Immature natural killer cell (primary cell): ENCODE measurements around the gene TAF15. TPM values are rescaled to one million over a fixed set of nuclear protein-coding genes. Genes with fewer than 3 reads are reported as not detected.

Source experiments
- DNase-seq, 3 donors: peaks; one replicate each; pipeline ENCODE4 v3.0.0; 2022; ENCODE audit warnings: mixed read lengths in 1 of 3
- H3K27ac Mint-ChIP-seq, 6 donors: one replicate each; pipeline ENCODE4 v1.8.0; 2020; ENCODE audit warnings: mixed read lengths in 6 of 6, mild to moderate bottlenecking in 5 of 6, inconsistent platforms in 4 of 6, moderate library complexity in 3 of 6
- H3K27me3 Mint-ChIP-seq, 3 donors: one replicate each; pipeline ENCODE4 v1.8.0; 2020 to 2021; ENCODE audit warnings: low read depth in 3 of 3, mild to moderate bottlenecking in 3 of 3, mixed read lengths in 3 of 3, moderate library complexity in 3 of 3, inconsistent platforms in 1 of 3
- H3K36me3 Mint-ChIP-seq, 3 donors: one replicate each; pipeline ENCODE4 v1.8.0; 2020; ENCODE audit warnings: mixed read lengths in 3 of 3, inconsistent platforms in 2 of 3, mild to moderate bottlenecking in 2 of 3
- H3K4me1 Mint-ChIP-seq, 2 donors: one replicate each; pipeline ENCODE4 v1.8.0; 2020; ENCODE audit warnings: inconsistent platforms in 2 of 2, mild to moderate bottlenecking in 2 of 2, mixed read lengths in 2 of 2, moderate library complexity in 1 of 2
- H3K4me3 Mint-ChIP-seq, 5 donors: one replicate each; pipeline ENCODE4 v1.8.0; 2020; ENCODE audit warnings: mild to moderate bottlenecking in 5 of 5, mixed read lengths in 5 of 5, inconsistent platforms in 3 of 5, moderate library complexity in 3 of 5
- H3K9me3 Mint-ChIP-seq, 6 donors: one replicate each; pipeline ENCODE4 v1.8.0; 2020; ENCODE audit warnings: mild to moderate bottlenecking in 6 of 6, mixed read lengths in 6 of 6, inconsistent platforms in 4 of 6, moderate library complexity in 3 of 6
- polyA plus RNA-seq, 3 donors: library from polyadenylated mRNA; unstranded; fragments of 300-500 nt; fragmentation: Illumina TruSeq; gene quantifications; one replicate each; pipeline ENCODE4 v1.2.3, GENCODE V29; 2021

The TAF15 gene
- polyA plus RNA-seq, 3 donors from 2014 or later = 9.4 to 35.5 (median 10.3) TPM

DNA sequence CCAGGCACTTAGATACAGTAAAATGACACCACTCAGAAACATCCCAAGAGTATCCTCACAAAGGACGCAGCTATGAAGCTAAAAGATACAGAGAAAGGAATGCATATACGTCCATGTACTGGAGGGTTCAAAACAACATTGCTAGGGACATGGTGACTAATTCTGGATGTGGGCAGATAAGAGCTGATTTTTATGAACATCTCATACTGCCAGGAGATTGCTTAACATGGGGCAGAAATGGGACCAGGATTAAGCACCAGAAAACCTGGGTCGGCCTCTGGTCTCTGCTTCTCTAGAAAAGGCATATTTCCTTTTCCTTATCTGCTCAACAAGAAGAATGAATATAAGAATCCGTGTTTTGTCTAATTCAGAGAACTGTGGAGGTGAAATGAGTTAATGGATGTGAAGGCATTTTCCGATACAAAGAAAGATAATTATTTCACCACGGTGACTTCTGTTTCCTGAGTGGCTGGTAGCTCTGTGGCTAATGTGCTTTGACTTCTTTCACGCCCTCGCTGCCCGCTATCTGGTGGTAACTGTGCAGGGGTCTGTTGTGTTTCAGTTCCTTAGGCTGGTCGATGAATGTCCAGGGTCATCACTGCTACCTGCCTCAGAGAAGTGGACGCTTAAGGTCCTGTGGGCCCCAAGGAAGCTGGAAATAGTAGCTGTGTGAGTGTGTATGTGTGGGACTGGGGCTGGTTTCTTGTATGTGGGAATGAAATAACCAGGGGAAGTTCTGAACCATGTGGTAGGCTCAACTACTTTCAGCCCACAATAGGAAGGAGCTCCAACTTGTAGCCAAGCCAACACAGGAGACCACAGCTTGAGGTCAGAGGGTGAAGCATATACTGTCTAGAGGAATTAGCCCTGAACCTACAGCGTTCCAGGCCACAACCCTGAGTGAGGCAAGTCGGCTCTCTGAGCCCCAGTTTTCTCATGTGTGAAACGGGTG, 86.6 kb downstream of the TAF15 start:
- Mint-ChIP-seq H3K27me3 (peaks cover 2 to 29% (median 12%) of the 10 kb centered on the region in 3 donors), H3K4me1 (peaks cover 95 to 96% of the 10 kb centered on the region in 2 donors), H3K4me3 (peak overlapping the region; percentile 81 to 90 (median 84)), H3K27ac (peak overlapping the region; percentile 88 to 99 (median 98)), H3K36me3 (no peaks in the 10 kb centered on the region), H3K9me3 (no peaks in the 10 kb centered on the region)
- DNase-seq = peak; percentile 86 to 90 (median 88)

Other genes with a start within 250 kb of the TAF15 start
- gene SLFN14, start 248.7 kb upstream of the TAF15 start, polyA plus RNA-seq = under 1 TPM in 2 of 3 donors, not detected in 1; 0.10 to 0.50 TPM
- gene PEX12, start 230.9 kb upstream of the TAF15 start, polyA plus RNA-seq = 1 to 10 TPM in 2 of 3 donors, not detected in 1; 1.7 to 2.0 TPM
- gene AP2B1, start 222.2 kb upstream of the TAF15 start, polyA plus RNA-seq = 10 to 100 TPM; 43.7 to 79.9 (median 51.4) TPM
- not detected for gene RASL10B, start 77.8 kb upstream of the TAF15 start, polyA plus RNA-seq
- gene GAS2L2, start 56.2 kb upstream of the TAF15 start, polyA plus RNA-seq = not detected
- gene C17orf50, start 48.6 kb upstream of the TAF15 start, polyA plus RNA-seq = under 1 TPM in 2 of 3 donors, not detected in 1; 0.28 to 0.34 TPM
- not detected for gene MMP28, start 13.8 kb upstream of the TAF15 start, polyA plus RNA-seq
- under 1 TPM in 2 of 3 donors, not detected in 1; 0.11 to 0.19 TPM for gene HEATR9, start 59.4 kb downstream of the TAF15 start, polyA plus RNA-seq
- gene CCL5, start 70.9 kb downstream of the TAF15 start, polyA plus RNA-seq = 1,000 to 10,000 TPM; 1,095 to 2,255 (median 1,960) TPM
- 1 to 10 TPM in 1 of 3 donors, under 1 TPM in 1, not detected in 1; 0.82 to 1.7 TPM for gene RDM1, start 121.3 kb downstream of the TAF15 start, polyA plus RNA-seq
- not detected for gene LYZL6, start 134.2 kb downstream of the TAF15 start, polyA plus RNA-seq
- gene CCL16, start 172.0 kb downstream of the TAF15 start, polyA plus RNA-seq = not detected
- gene CCL14, start 177.2 kb downstream of the TAF15 start, polyA plus RNA-seq = not detected
- gene CCL15, start 192.1 kb downstream of the TAF15 start, polyA plus RNA-seq = not detected
- 1 to 10 TPM in 2 of 3 donors, under 1 TPM in 1; 0.60 to 2.6 (median 2.1) TPM for gene CCL23, start 208.5 kb downstream of the TAF15 start, polyA plus RNA-seq